HG02943 (cell line): ENCODE measurements around the gene EML1.

Experiments used
- ATAC-seq: cut with Tn5 transposase; IDR thresholded peaks from one replicate; pipeline ENCODE4 v1.9.1; 2021; ENCODE audit warnings: mild to moderate bottlenecking, low read depth, moderate library complexity; ENCODE audit not compliant: unreplicated experiment

EML1 gene

GRCh38 chr14:99821519-99822508 lies 28.6 kb downstream of the EML1 start:
- no peak for ATAC-seq

- no peak for ATAC-seq
Observed at GRCh38 chr14:99822800-99823455, 29.7 kb downstream of the EML1 start.

GRCh38 chr14:99824776-99825175 lies 31.6 kb downstream of the EML1 start:
- ATAC-seq, result no peak

GRCh38 chr14:99829450-99829849 lies 36.2 kb downstream of the EML1 start:
- no peak for ATAC-seq

- no peak for ATAC-seq
Observed at GRCh38 chr14:99831303-99831702, 38.1 kb downstream of the EML1 start.

GRCh38 chr14:99831903-99832685 lies 38.9 kb downstream of the EML1 start:
- no peak for ATAC-seq

GRCh38 chr14:99837822-99838221 lies 44.6 kb downstream of the EML1 start:
- no peak for ATAC-seq

- ATAC-seq, result no peak
Observed at GRCh38 chr14:99838639-99839134, 45.5 kb downstream of the EML1 start.

- no peak for ATAC-seq
Observed at GRCh38 chr14:99839696-99840095, 46.5 kb downstream of the EML1 start.

- no peak for ATAC-seq
Observed at GRCh38 chr14:99840265-99840664, 47.1 kb downstream of the EML1 start.

GRCh38 chr14:99840774-99841305 lies 47.6 kb downstream of the EML1 start:
- no peak for ATAC-seq

GRCh38 chr14:99841436-99842071 lies 48.3 kb downstream of the EML1 start:
- ATAC-seq, result no peak

GRCh38 chr14:99842141-99842540 lies 48.9 kb downstream of the EML1 start:
- ATAC-seq, result no peak

GRCh38 chr14:99846808-99847207 lies 53.6 kb downstream of the EML1 start:
- ATAC-seq, result no peak

- no peak for ATAC-seq
Observed at GRCh38 chr14:99850709-99851108, 57.5 kb downstream of the EML1 start.

- no peak for ATAC-seq
Observed at GRCh38 chr14:99852578-99852977, 59.4 kb downstream of the EML1 start.

GRCh38 chr14:99853206-99853605 lies 60.0 kb downstream of the EML1 start:
- no peak for ATAC-seq

- ATAC-seq, result no peak
Observed at GRCh38 chr14:99854831-99855230, 61.6 kb downstream of the EML1 start.

GRCh38 chr14:99855271-99855670 lies 62.1 kb downstream of the EML1 start:
- ATAC-seq, result no peak

- ATAC-seq, result no peak
Observed at GRCh38 chr14:99857551-99857950, 64.3 kb downstream of the EML1 start.
